ENCODE measurements around the gene SPATA3.

- TF ChIP-seq CTCF (IDR thresholded peaks at IDR 0.05; ENCODE audit: insufficient read depth, low read depth, low read length) (no peak), EZH2 (IDR thresholded peaks at IDR 0.05; ENCODE audit: insufficient read depth, low read length) (no peak)
These were observed 34.8 kb downstream of the SPATA3 start for GRCh38 chr2:231030725-231031124.

Measured in astrocyte (in vitro differentiated cells and primary cell).